Stimulated activated CD4-positive, alpha-beta T cell treated with anti-CD3 and anti-CD28 coated beads, Interleukin-1b, Interleukin-23, amount 100 ng/mL, for 24 hours (primary cell): ENCODE data around the gene TGFBR3.

Source experiments
- DNase-seq, 4 experiments: peaks; one replicate each; pipeline ENCODE4 v3.0.0-alpha.2; 2020; ENCODE audit warnings: low read depth in 4 of 4, low spot score in 1 of 4

The TGFBR3 gene

DNA sequence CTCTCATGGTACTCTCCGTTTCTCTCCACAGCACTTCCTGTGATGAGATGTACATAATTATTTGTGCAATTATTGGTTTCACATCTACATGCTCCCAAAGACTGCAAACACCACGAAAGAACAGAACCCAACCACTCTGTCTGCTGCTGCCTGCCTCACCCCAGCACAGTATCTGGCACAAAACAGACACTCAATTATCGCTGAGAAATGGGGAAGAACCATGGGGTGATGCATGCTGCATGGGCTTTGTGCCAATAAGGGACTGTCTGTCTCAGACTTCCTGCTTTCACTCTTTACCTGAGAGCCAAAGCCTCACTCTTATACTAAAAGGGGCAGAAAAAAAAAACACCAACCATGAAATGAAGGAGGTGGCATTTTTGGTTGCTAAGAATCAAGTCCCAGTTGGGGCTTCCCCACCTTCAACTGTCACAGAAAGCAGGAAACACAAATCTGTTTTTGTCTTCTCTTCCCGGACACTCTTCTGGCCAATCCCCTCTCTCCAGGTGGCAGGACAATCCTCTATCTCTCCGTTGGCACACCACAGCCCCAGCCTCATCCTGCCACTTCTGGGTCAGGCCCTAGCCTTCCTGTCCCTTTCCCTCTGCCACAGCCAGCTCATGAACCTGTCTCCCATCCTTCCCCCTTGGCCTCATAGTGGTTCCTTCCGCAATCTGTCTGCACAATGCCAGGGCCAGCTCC is 82.0 kb downstream of the TGFBR3 start:
- peak in 3 of 4 experiments; percentile 23 to 55 (median 55) for DNase-seq

DNA sequence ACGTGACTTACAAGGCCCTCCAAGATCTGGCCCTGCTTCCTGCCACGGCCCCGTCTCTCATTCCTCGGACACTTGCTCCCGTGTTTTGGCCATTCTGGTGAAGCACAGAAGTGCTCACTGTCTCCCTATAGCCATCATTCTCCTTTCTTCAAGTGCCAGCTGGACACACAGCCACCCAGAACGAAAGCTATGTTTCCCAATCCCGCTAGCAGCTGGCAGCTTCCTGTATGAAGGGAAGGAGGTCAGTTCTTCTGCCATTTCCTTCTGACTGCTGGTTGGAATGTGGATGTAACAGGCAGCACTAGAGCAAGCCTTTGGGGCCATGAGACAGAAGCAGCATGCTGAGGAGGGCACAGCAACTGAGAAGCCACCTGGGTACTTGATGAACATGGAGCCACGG is 82.8 kb downstream of the TGFBR3 start:
- no peak for DNase-seq

DNA sequence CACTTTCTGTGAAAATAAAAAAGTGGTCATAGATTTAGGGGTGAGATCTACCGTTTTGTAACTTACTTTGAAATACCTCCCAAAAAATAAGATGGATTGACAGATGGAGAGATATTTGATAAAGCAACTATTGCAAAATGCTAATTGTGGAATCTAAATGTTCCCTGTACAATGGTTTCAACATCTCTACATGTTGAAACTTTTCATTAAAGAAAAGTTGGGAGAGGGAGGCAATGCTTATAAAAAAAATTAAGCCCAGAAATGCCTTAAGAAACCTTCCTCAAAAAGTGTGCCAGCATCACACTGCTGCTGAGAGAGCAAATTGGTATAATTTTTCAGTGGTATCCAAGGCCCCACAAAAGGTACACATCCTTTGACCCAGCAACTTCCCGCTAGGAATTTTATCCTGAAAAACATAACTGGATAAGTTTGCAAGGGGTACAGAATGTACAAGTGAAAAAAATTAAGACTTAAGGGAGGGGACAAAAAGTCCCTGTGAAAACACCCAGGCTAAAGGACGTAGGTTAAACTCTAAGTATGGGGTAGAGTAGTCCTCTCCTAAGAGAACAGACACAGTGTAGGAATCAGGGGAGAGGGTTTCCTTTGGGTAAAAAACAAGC is 84.3 kb downstream of the TGFBR3 start:
- no peak for DNase-seq

DNA sequence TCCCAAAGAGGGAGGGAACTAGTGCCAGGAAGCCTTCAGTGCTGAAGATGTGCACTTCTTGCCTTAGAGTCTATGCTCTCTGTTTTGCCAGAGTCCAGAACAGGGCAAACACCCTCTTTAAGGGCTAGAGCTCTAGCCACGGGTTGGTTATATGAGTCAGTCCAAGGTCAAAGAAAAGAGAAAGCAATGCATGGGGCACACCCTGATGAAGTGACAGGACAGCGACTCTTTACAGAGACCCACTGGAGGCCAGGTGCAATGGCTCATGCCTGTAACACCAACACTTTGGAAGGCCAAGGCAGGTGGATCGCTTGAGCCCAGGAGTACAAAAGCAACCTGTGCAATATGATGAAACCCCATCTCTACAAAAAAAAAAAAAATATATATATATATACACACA is 86.1 kb downstream of the TGFBR3 start:
- DNase-seq = no peak

DNA sequence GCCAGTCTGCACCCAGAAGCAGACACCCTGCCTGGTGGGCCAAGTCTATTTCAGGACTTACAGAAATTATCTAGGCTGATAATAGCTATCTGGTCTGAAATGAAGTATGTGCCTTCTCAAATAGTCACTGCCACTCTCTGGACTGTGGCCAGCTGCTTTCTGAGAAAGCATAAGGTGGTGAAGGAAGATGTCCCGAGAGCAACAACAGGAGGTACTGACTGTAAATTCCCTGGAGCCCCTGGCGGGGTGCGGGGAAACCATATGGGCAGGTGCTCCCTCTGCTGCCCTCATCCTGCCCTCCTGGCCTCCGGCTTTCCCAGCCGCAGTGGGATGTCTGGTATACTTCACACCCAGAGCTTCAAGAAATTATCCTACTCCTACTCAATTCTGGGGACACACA is 86.8 kb downstream of the TGFBR3 start:
- no peak for DNase-seq

DNA sequence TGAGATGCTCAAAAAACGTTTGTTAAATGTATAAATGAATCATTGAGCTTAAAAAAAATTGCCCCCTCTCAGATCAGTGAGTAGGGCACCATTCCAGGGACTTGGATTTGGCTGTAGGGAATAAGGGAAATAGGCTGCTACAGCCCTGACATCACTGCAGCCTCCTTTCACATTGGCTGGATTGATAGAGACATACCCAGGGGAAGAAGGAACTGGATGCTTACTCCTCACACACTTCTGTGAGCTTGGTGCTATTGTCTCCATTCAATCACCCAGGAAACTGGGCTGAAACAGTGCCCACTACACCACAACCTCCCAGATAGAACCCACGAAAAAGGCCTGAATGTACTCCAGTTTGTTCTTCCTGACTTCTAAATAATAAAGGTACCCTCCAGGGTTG is 87.2 kb downstream of the TGFBR3 start:
- no peak for DNase-seq

DNA sequence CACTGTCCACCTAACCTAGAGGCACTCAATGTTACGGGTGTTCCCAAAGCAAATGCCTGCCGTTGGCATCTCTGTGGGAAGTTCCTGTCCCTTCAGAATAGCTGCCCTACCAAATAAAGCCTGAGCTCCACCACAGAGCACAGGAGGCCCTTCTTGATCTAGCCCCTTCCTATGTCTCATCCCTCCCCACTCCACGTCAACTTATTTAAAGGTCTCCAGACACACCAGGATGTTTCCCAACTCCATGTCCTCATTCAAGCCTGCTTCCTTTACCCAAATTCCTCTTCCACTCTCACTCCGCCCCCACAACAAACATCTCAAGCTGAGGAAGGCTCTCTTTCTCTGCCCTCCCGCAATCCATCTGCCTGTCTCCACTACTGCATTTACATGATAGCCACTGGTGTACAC is 87.7 kb downstream of the TGFBR3 start:
- DNase-seq = no peak

DNA sequence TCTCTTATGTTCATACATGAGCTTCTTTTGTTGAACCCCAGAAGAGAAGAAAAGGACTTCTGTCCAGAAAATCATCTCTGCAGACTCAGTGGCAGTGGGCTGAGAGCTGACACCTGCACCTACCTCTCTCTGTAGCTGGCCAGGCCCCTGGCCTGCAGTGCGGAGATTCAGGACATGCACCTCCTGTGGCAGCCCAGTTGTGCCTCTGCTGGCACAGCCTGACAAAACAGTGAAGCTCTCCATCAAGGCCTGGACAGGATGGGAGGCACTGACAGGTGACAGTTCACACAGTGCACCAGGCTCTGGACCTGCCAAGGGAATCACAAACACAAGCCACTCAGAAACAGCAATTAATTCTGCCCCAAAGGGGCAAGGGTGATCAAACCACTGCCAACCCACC is 88.8 kb downstream of the TGFBR3 start:
- DNase-seq = no peak

DNA sequence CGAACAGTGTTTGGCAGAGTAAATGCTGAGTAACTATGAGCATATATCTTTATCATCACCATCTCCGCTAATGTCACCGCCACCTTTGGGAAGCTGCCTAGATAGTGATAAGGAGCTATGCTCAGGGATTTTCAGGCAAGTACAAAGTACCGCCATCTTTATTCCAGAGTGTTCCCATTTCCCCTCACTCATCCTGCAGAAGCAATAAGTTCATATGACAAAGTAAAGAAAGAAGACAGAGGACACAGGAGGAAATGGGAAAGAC is 89.6 kb downstream of the TGFBR3 start:
- no peak for DNase-seq

DNA sequence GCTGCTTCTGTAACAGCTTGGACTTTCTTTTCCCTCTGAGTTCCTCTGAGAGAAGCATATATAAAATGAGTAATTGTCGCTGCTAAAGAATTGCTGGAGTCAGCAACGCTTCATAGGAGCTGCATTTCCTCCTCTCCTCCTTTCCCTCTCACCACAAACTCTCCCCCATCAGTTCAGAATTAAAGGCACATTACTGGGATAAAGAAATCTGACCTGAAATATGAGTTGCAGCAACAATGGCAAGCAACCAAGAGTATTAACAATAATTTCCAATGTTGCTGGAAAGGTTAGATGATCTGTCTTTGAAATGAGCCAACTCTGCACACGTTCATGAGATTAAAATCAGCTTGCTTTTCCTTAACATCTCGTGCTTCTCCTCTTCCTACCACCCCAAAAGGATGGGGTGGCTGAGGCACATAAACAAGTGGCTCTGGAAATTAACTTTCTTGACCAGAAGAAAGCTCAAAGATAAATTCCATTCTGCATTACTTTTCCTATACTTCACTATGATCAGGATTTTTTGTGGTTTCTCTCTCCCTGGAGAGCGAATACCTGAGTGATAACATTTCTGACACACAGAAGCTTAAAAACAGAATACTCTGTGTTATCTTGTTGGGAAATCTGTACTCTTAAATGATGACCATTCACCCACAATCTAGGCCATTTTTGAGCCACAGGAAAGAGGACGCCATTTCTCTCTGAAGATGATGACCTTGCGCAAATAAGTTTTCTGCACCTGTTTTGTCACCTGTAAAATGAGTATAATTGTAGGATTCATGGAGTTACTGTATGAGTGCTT is 90.2 kb downstream of the TGFBR3 start:
- no peak for DNase-seq

DNA sequence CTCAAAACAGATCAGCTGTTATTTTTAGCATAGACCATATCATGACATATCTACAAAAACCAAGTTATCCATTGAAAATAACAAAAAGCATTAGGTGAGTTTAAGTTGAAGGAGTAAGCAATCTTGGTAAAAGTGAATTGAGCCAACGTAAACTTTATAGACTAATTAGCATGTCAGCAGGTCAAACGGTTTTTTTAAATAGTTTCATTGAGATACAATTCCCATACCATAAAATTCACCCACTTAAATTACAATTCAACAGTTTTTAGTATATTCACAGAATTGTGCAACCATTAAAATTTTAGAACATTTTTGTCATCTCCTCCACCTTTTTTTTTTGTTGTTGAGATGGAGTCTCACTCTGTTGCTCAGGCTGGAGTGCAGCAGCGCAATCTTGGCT is 92.1 kb downstream of the TGFBR3 start:
- no peak for DNase-seq

DNA sequence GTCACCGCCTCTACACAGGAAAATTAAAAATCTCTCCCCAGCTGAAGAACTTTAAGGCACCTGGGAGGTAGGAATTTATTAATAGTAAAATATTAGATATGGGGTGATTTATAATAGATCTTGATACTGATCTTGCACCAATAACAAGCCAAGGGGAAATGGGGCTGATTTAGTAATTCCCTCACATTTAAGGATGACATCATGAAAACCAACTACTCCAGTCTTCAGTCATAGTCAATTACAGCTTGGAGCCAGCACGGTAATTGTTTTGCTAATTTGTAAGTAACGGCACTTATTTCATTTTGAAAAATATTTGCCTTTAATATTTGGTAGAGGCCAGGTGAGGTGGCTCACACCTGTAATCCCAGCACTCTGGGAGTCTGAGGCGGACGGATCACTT is 92.8 kb downstream of the TGFBR3 start:
- DNase-seq = no peak

DNA sequence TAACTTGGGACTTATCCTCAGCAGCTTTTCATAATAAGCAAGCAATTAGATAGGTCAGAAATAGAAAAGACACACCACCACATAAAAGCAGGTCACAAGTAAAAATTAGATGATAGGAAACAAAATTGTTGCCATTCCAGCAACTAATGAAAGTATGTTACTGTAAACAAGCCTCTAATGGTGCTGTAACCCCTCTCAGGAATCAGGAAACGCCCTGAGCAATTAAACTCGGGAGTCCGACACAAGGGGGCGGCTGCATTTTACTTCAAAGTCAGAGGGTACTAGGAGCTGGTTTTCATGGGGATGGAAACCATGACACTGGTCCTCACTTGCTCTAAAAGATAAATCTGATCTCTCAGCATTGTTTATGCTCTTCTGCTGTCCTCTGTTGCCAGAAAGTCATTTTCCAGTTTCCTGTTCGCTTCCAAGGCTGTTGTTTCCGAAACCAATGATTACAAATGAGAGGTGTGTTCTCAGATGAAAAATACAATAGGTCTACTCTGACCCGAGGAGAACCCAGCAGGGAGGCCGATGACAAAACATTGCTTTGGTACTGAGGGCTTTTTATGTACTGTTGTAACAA is 93.4 kb downstream of the TGFBR3 start:
- DNase-seq = no peak

DNA sequence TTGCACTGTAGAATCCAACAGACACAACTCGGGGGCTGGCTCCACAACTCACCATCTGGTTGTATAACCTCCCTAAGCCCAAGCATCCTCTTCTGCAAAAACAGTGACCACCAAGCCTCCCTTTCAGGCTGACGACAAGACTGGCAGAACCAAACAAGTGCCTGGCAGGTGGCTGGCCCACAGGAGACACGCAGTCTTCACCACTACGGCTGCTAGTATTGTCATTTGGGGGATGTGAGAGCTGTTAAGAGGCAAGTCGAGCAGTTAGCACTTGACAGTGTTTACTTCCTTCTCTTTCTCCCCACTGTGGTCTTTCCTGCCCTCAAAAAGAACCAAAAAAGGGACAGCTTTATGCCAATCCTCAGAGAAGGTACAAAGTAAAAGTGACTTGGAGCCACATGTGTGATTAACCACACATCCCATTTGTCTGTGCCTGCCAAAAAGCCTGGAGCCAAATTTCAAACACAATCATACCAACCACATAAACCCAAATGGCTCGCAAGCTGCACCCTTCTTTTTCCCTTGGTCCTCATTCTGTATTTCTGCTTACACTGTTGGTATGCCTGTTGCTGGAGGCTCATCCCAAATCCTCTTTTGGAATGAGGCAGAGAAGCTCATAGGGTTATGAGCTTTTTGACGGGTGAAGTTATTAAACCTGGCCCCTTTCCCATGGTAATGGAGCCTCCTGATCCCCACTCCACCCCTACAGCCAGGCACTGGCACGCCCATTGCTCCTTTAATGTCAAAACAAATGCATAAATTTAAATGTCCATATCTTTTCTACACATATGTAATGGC is 94.1 kb downstream of the TGFBR3 start:
- DNase-seq = no peak

DNA sequence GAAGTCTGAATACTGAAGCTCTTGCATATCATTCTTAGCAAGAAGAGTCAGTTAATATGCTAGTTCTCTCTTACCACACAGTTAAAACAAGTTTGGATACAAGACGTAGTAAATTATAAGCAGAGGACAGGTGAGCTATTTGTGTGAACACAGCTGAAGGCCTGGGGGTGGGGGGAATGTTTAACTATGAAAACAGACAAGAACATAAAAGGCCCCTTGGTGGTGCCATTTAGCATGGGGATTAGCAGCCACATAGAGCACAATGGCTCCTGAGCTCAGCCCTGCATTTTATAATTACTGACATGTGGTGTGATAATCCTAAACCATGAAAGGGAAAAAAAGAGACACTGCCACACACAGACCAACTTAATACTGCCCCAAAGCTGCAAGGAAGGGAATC is 94.8 kb downstream of the TGFBR3 start:
- DNase-seq = no peak

DNA sequence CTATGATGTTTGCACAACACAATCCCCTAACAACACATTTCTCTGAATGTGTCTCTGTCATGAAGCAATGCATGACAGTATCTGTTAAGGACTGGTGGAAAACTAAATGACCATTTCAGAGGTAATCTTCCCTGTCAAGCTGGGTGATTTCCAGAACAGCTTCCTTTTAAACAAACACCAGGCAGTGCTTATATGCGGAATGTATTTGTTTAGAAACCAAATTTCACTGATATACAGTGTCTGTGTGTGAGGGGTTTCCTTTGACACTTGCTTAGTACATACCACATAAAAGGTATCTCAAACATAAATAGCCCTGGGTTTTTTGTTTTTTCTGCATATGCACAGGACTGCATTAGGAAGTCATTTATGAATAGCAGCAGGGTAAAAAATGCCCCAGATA is 95.6 kb downstream of the TGFBR3 start:
- DNase-seq = no peak

DNA sequence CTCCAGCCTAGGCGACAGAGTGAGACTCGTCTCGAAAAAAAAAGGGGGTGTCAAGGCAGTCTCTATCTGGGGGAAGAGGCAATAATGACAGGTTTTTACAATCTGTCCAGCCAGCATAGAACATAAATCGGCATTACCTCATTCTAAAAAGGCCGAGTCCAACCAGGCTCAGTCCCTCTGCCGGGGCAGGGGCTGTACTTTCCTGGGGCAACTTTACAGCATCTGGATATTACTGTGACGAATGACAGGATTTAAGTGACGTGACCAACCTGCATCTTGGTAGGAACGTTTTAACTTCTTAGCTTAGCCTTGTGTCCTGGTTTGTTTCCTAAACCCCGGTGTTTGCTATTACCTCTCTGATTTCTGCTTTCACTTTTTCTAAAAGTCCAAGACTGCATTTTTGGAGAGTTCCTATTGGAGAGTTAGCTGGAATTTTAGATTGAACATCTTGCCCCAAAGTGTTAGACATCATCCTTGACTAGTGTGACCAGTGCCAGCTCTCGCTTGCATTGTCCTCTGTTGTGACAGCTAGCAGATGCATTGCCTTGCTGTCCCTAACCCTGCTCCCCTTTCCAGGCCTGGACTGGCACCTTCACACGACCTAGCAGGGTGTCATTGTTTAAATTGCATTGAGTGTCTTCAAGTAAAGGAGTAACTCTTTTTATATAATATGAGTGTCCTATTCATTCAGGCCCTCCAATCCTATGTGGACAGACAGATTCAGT is 96.5 kb downstream of the TGFBR3 start:
- DNase-seq = no peak

DNA sequence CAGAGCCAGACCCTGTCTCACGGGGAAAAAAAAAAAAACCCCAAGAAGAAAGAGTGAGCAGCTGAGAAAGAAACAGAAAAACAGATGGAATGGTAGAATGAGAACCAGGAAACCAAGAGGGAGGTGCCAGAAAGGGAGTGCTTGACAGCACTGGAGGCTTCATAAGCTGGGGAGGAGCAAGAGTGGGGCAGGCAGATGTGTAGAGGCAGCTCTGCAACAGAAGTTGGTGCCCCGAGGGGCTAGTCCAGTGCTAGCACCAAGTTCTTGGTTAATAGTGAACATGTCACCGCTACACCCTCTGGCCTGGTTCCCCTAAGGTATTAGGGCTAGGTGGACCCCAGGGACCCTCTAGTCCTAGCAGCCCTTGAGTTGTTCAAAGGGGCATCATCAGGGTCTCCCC is 98.0 kb downstream of the TGFBR3 start:
- no peak for DNase-seq

DNA sequence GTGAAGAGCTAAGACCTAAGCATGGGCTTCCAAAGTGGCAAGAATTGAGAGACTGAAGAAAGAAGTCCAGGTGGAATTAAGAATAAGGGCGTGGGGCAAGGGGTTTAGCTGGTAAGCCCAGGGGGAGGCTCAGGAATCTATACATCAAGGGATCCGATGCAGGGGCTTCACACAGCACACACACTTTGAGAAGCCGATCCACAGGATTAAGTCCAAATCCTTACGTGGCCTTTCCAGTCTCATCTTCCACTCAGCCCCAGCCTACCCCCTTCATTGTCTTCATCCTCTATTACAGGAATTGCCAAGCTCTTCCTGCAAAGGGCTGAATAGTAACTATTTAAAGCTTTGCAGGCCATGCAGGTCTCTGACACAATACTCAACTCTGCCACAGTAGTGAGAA is 101.3 kb downstream of the TGFBR3 start:
- DNase-seq = no peak

DNA sequence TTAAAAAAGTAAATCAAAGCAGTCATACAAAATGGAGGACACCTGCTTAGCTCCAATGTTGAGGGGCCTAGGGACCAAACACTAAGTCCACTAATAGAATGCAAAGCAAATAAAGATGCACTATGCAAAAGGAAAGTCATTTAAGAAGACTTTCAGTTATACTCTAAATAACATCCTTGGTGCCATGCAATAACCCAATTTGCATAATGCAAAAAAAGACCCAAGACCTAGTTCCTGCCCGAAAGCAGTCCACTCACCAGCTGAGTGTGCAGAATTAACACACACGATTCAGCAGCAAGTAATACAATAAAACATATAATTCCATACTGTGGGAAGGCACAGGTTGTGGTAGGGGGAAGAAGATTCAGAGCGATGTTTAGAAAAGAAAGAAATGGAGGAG is 101.8 kb downstream of the TGFBR3 start:
- no peak for DNase-seq
